CD4-positive, alpha-beta T cell (primary cell): ENCODE data around the gene HOXA13. TPM values are rescaled to one million over a fixed set of nuclear protein-coding genes. Genes with fewer than 3 reads are reported as not detected.

ENCODE experiments used
- ATAC-seq: fragments of 200-7000 bp; cut with Tn5 transposase; one replicate; pipeline ENCODE4 v1.10.0; 2022; ENCODE audit warnings: mild to moderate bottlenecking; ENCODE audit not compliant: poor library complexity
- CTCF ChIA-PET: fragments of 350-600 bp; sonication (Branson Sonifier 250); formaldehyde crosslinking; loops from one replicate; lab custom pipeline; 2021; ENCODE audit warnings: antibody characterized with exemption, inconsistent platforms; lab: Charles Lee
- POLR2A ChIA-PET: fragments of 350-600 bp; sonication (Branson Sonifier 250); formaldehyde crosslinking; loops from one replicate; lab custom pipeline; 2021; ENCODE audit warnings: antibody characterized with exemption, inconsistent platforms; lab: Charles Lee
- DNase-seq, 14 experiments: peaks; one replicate each; pipeline ENCODE4 v3.0.0-alpha.2; 2013 to 2020; ENCODE audit warnings: mixed read lengths in 2 of 14
- H3K27ac ChIP-seq, 2 donors: one replicate each; pipeline versions ENCODE4 v1.5.1 to v1.7.0; 2013; ENCODE audit warnings: low read length in 2 of 2, low read depth in 1 of 2, mild to moderate bottlenecking in 1 of 2
- H3K27me3 ChIP-seq, 2 experiments: 1 replicate in 1 of 2; 2 replicates in 1 of 2; pipeline versions ENCODE4 v1.6.1 to v1.7.0; 2013; ENCODE audit warnings: low read length in 2 of 2, control low read depth in 1 of 2, mild to moderate bottlenecking in 1 of 2, moderate library complexity in 1 of 2; ENCODE audit not compliant: insufficient read depth in 2 of 2, control insufficient read depth in 1 of 2
- H3K36me3 ChIP-seq: one replicate; pipeline ENCODE4 v1.6.1; 2013; ENCODE audit warnings: low read length, control low read depth; ENCODE audit not compliant: insufficient read depth
- H3K4me1 ChIP-seq: one replicate; pipeline ENCODE4 v1.6.1; 2013; ENCODE audit warnings: low read length, control low read depth; ENCODE audit not compliant: insufficient read depth
- H3K4me3 ChIP-seq: one replicate; pipeline ENCODE4 v1.5.1; 2013; ENCODE audit warnings: mild to moderate bottlenecking, low read length, moderate library complexity
- H3K9me3 ChIP-seq, 2 experiments: 1 replicate in 1 of 2; 2 replicates in 1 of 2; pipeline versions ENCODE4 v1.6.1 to v1.7.0; 2013; ENCODE audit warnings: low read length in 2 of 2, mild to moderate bottlenecking in 2 of 2, control low read depth in 1 of 2, moderate library complexity in 1 of 2; ENCODE audit not compliant: control insufficient read depth in 1 of 2, insufficient read depth in 1 of 2
- H3K27ac Mint-ChIP-seq: one replicate; pipeline ENCODE4 v1.8.0; 2020; ENCODE audit warnings: mixed read lengths
- H3K27me3 Mint-ChIP-seq: one replicate; pipeline ENCODE4 v1.8.0; 2021; ENCODE audit warnings: mixed read lengths
- H3K36me3 Mint-ChIP-seq: one replicate; pipeline ENCODE4 v1.8.0; 2021; ENCODE audit warnings: low read depth, mixed read lengths
- H3K4me1 Mint-ChIP-seq: one replicate; pipeline ENCODE4 v1.8.0; 2021; ENCODE audit warnings: low read depth, mixed read lengths
- H3K4me3 Mint-ChIP-seq: one replicate; pipeline ENCODE4 v1.8.0; 2020; ENCODE audit warnings: mild to moderate bottlenecking, mixed read lengths
- H3K9me3 Mint-ChIP-seq: one replicate; pipeline ENCODE4 v1.8.0; 2020; ENCODE audit warnings: mixed read lengths
- intact Hi-C, 2 experiments: fragments of 100-400 bp; cut with DNase I in 1 of 2; cut with micrococcal nuclease in 1 of 2; formaldehyde crosslinking; loops; one replicate each; pipeline versions ENCODE4 v1.15.1 to v1.9.0; 2023 to 2025; cut with DNase I, micrococcal nuclease
- total RNA-seq, 174 experiments: library from RNA in 2 of 174; stranded (reverse) in 2 of 174; gene quantifications; one replicate each; pipeline ENCODE4 v1.2.3 and lab custom pipeline; 2021 to 2026
- TF ChIP-seq, protein P1 (sequence below): fragments of 200-600 bp; IDR thresholded peaks from one replicate; pipeline ENCODE4 v1.8.0; 2022; ENCODE audit warnings: antibody characterized with exemption, mild to moderate bottlenecking

HOXA13 gene
- total RNA-seq, 2 experiments from 2014 or later, result not detected

DNA sequence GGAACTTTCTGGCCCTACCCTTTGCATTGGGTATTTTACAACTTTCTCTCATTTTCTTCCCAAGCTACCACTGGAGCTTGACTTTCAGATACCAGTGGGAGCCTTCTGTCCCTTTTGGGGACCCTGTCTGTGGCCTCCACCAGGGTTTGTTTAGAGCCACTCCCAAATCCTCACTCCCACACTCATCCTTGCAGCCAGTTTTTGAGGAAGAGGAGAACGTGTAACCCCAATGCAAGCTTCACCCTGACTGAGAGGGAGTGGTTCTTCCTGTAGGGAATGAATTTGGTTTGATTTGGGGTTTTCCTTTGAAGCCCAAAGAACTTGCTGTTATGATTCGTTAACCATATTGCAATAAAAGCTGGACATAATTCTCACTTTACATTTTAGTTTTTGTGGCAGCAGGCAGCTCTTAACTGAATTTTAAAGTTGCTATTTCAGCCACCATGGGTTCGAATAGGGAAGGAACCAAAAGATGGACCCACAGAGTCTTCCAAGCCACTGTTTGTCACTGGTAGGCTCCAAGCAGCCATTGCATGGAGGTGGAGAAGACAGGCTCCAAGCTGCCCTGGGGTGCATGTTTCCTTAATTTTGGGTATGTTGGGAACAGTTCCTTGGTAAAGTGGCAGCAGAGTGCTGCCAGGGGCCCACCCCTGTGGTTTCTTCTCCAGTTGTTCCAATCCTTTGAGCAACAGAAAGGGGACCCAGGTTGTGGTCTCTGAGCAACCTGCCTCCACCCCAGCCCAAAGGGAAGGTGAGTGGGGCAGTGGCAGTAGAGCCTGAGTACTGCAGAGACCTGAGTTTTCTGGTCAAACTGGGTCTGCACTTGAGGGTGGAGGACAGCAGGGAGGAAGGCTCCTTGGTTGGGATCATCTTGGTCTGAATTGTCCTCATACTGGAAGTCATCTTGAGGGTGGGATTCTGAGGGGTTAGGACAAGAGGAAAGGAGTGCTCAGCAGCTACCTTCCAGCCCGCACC lies 47.8 kb upstream of the HOXA13 start:
- H3K9me3 Mint-ChIP-seq, result no peaks in the 10 kb centered on the region
- peaks cover 83 to 97% of the 10 kb centered on the region in 2 experiments for H3K27me3 ChIP-seq
- POLR2A ChIA-PET, result no interaction called here
- CTCF ChIA-PET, result no interaction called here
- no peaks in the 10 kb centered on the region for H3K36me3 Mint-ChIP-seq
- H3K36me3 ChIP-seq, result no peaks in the 10 kb centered on the region
- TF ChIP-seq, protein P1, sequence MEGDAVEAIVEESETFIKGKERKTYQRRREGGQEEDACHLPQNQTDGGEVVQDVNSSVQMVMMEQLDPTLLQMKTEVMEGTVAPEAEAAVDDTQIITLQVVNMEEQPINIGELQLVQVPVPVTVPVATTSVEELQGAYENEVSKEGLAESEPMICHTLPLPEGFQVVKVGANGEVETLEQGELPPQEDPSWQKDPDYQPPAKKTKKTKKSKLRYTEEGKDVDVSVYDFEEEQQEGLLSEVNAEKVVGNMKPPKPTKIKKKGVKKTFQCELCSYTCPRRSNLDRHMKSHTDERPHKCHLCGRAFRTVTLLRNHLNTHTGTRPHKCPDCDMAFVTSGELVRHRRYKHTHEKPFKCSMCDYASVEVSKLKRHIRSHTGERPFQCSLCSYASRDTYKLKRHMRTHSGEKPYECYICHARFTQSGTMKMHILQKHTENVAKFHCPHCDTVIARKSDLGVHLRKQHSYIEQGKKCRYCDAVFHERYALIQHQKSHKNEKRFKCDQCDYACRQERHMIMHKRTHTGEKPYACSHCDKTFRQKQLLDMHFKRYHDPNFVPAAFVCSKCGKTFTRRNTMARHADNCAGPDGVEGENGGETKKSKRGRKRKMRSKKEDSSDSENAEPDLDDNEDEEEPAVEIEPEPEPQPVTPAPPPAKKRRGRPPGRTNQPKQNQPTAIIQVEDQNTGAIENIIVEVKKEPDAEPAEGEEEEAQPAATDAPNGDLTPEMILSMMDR, result no peak
- H3K4me1 Mint-ChIP-seq, result peaks cover 25% of the 10 kb centered on the region
- intact Hi-C loops, result no loop called here
- H3K9me3 ChIP-seq, result peaks cover 0 to 41% of the 10 kb centered on the region in 2 experiments
- no peak for DNase-seq
- no peak overlapping the region for H3K4me3 Mint-ChIP-seq
- H3K27me3 Mint-ChIP-seq, result peaks cover 80% of the 10 kb centered on the region
- no peak overlapping the region for H3K27ac ChIP-seq
- ATAC-seq, result no peak
- H3K27ac Mint-ChIP-seq, result no peak overlapping the region
- peaks cover 24% of the 10 kb centered on the region for H3K4me1 ChIP-seq
- no peak overlapping the region for H3K4me3 ChIP-seq

DNA sequence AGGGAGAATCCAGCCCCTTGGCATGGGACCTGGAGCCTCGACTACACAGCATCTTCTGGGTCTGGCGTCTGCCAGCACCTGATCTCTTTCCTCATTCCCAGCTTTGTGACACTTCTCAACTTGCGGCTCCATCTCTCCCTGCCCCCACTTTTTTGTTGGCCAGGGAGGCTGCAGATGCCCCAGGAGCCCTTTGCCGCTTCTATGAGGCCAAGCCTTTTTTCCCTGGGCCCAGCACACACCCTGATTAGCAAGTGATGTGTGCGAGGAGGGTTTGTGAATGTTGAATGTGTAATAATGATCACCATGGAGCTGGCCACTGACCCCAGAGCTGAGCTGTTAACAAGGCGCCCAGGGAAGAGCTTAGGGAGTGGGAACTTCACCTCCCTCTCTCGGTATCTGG lies 47.1 kb upstream of the HOXA13 start:
- Mint-ChIP-seq H3K36me3 (no peaks in the 10 kb centered on the region), H3K27me3 (peaks cover 80% of the 10 kb centered on the region), H3K4me3 (no peak overlapping the region), H3K27ac (no peak overlapping the region), H3K4me1 (peaks cover 32% of the 10 kb centered on the region), H3K9me3 (no peaks in the 10 kb centered on the region)
- no peak for DNase-seq
- peaks cover 83 to 97% of the 10 kb centered on the region in 2 experiments for H3K27me3 ChIP-seq
- ChIA-PET POLR2A (no interaction called here), CTCF (no interaction called here)
- peaks cover 27% of the 10 kb centered on the region for H3K4me1 ChIP-seq
- peaks cover 0 to 39% of the 10 kb centered on the region in 2 experiments for H3K9me3 ChIP-seq
- H3K4me3 ChIP-seq, result no peak overlapping the region
- H3K36me3 ChIP-seq, result no peaks in the 10 kb centered on the region
- TF ChIP-seq, protein P1, result no peak
- H3K27ac ChIP-seq, result no peak overlapping the region
- no peak for ATAC-seq
- intact Hi-C loops, result no loop called here

- H3K4me3 ChIP-seq, result no peak overlapping the region
- intact Hi-C loops, result no loop called here
- Mint-ChIP-seq H3K27me3 (peaks cover 84% of the 10 kb centered on the region), H3K4me1 (peaks cover 35% of the 10 kb centered on the region), H3K27ac (no peak overlapping the region), H3K36me3 (no peaks in the 10 kb centered on the region), H3K9me3 (no peaks in the 10 kb centered on the region), H3K4me3 (no peak overlapping the region)
- ATAC-seq, result no peak
- peaks cover 23% of the 10 kb centered on the region for H3K4me1 ChIP-seq
- H3K27ac ChIP-seq, result no peak overlapping the region
- H3K27me3 ChIP-seq, result peaks cover 88 to 97% of the 10 kb centered on the region in 2 experiments
- H3K36me3 ChIP-seq, result no peaks in the 10 kb centered on the region
- DNase-seq, result peak in 2 of 14 experiments; percentile 9 to 21
- TF ChIP-seq, protein P1, result no peak
- CTCF ChIA-PET, result no interaction called here
- POLR2A ChIA-PET, result no interaction called here
- H3K9me3 ChIP-seq, result peaks cover 0 to 34% of the 10 kb centered on the region in 2 experiments
Measured at GRCh38 chr7:27245798-27246691, 46.2 kb upstream of the HOXA13 start.
